Adrenal gland (tissue), 12 donors: ENCODE data around the gene SLC16A1. TPM values are rescaled to one million over a fixed set of nuclear protein-coding genes. Genes with fewer than 3 reads are reported as not detected.
"Not testable (repeated sequence)": the region's sequence is repeated elsewhere in the genome, so short reads cannot be mapped to it uniquely, and the experiment has no call there.

Experiments used
- DNase-seq, 7 donors: peaks; one replicate each; pipeline ENCODE4 v3.0.0-alpha.2; 2019 to 2020
- H3K27ac ChIP-seq, 5 donors: fragments of 200-600 bp; sonication (generic) in 4 of 5; 1 replicate in 3 of 5; 2 replicates in 2 of 5; pipeline versions ENCODE4 v1.5.1 to v1.8.0; 2016 to 2020; ENCODE audit warnings: mild to moderate bottlenecking in 1 of 5
- H3K27me3 ChIP-seq: fragments of 200-600 bp; 2 replicates; pipeline ENCODE4 v1.8.0; 2021
- H3K36me3 ChIP-seq, 2 donors: fragments of 200-600 bp; replicated peaks in 1 of 2; 1 replicate in 1 of 2; 2 replicates in 1 of 2; pipeline versions ENCODE4 v1.5.1 to v1.8.0; 2018 to 2022
- H3K4me1 ChIP-seq, 2 donors: fragments of 200-600 bp; replicated peaks in 1 of 2; 1 replicate in 1 of 2; 2 replicates in 1 of 2; pipeline versions ENCODE4 v1.5.1 to v1.8.0; 2018 to 2021
- H3K4me3 ChIP-seq, 4 donors: fragments of 200-600 bp; sonication (generic) in 3 of 4; one replicate each; pipeline ENCODE4 v1.5.1; 2016 to 2018
- H3K9me3 ChIP-seq, 3 donors: fragments of 200-600 bp; sonication (generic) in 1 of 3; replicated peaks in 1 of 3; 1 replicate in 2 of 3; 2 replicates in 1 of 3; pipeline versions ENCODE4 v1.5.1 to v1.8.0; 2016 to 2021
- POLR2A ChIP-seq, 2 donors: fragments of 450-650 bp; IDR thresholded peaks; one replicate each; pipeline ENCODE4 v1.6.1; 2017; ENCODE audit warnings: antibody characterized with exemption in 2 of 2, mild to moderate bottlenecking in 2 of 2, moderate library complexity in 1 of 2
- WGBS, 4 donors: extraction: QIAGEN DNeasy Blood & Tissue Kit in 2 of 4; methylation state at CpG; one replicate each; pipeline versions ENCODE4 v1.1.5 to v1.1.7; 2013 to 2017; 5-methylcytosine and 5-hydroxymethylcytosine counted together
- intact Hi-C, 2 donors: fragments of 100-400 bp; cut with DNase I; formaldehyde crosslinking; loops; one replicate each; pipeline versions ENCODE4 v1.14.1 to v1.15.0; 2022 to 2023
- polyA plus RNA-seq, 3 donors: library from polyadenylated mRNA; stranded (reverse); fragments of 200-250 nt in 2 of 3; fragments of 350-450 nt in 1 of 3; fragmentation: Illumina TruSeq in 1 of 3; extraction: RNeasy Lipid Tissue Mini Kit (QIAGEN cat#74804) in 1 of 3; gene quantifications; one replicate each; pipeline ENCODE4 v1.2.3, GENCODE V29; 2013 to 2014
- total RNA-seq, 9 donors: library from RNA; depleted of rRNA in 4 of 9; stranded (reverse); fragments of >200 nt in 4 of 9; fragments of 120-200 nt in 1 of 9; fragmentation: NEBNext Ultra II Directional in 1 of 9; extraction: Animal tissue kit (Norgen Biotek cat#: 25700) in 1 of 9; gene quantifications; one replicate each; pipeline versions ENCODE4 v1.1.0 to v1.2.4, GENCODE V29; 2013 to 2023
- TF ChIP-seq, protein P1 (sequence below), 6 experiments: fragments of 450-650 bp in 4 of 6; fragments of 200-600 bp in 2 of 6; sonication (generic) in 1 of 6; IDR thresholded peaks; 1 replicate in 5 of 6; 2 replicates in 1 of 6; pipeline versions ENCODE4 v1.5.1 to v1.8.0; 2016 to 2021; ENCODE audit warnings: antibody characterized with exemption in 6 of 6, mild to moderate bottlenecking in 2 of 6, moderate library complexity in 1 of 6
- donor health status: healthy with polysubstance abuse.
- donor health status: Bipolar disorder and iron deficiency.
- donor health status: DM: yes; HTN: yes; CAD: no.
- donor health status: DM: no; HTN: no; CAD: no.
- donor health status: DM: no; HTN: no; CAD: no.
- donor health status: DM: yes; HTN: yes; CAD: no.

SLC16A1 gene
- total and polyA plus RNA-seq, 12 donors = 6.0 to 67.9 (median 27.5) TPM

DNA sequence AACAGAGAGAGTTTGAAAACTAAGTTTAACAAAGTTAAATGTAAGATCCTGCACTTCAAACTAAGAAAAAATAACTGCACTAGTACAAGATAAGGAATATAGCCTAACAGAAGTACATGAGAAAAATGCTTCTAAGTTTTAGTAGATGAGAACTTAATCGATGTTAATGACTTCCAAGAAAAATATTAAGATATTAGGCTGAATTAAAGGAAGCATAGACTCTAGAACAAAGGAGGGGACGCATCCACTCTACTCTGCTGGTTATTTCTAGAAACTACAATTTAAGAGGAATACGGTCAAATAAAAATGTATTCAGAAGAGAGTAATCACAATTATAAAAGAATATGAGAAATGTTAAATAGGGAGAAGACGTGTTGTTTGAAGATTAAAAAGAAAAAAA is 46.3 kb upstream of the SLC16A1 start:
- Histone ChIP-seq H3K27me3 (no peaks in the 10 kb centered on the region), H3K9me3 (no peaks in the 10 kb centered on the region), H3K36me3 (no peaks in the 10 kb centered on the region), H3K4me1 (no peaks in the 10 kb centered on the region), H3K4me3 (no peak overlapping the region), H3K27ac (no peak overlapping the region)
- no peak for DNase-seq
- 96 to 99% (median 97%) methylated on average over 4 of the region's 4 CpGs for WGBS, 4 donors
- intact Hi-C loops = no loop called here
- TF ChIP-seq, protein P1, sequence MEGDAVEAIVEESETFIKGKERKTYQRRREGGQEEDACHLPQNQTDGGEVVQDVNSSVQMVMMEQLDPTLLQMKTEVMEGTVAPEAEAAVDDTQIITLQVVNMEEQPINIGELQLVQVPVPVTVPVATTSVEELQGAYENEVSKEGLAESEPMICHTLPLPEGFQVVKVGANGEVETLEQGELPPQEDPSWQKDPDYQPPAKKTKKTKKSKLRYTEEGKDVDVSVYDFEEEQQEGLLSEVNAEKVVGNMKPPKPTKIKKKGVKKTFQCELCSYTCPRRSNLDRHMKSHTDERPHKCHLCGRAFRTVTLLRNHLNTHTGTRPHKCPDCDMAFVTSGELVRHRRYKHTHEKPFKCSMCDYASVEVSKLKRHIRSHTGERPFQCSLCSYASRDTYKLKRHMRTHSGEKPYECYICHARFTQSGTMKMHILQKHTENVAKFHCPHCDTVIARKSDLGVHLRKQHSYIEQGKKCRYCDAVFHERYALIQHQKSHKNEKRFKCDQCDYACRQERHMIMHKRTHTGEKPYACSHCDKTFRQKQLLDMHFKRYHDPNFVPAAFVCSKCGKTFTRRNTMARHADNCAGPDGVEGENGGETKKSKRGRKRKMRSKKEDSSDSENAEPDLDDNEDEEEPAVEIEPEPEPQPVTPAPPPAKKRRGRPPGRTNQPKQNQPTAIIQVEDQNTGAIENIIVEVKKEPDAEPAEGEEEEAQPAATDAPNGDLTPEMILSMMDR (IDR thresholded peaks at IDR 0.05) = no peak
- TF ChIP-seq POLR2A (IDR thresholded peaks at IDR 0.05) = no peak

DNA sequence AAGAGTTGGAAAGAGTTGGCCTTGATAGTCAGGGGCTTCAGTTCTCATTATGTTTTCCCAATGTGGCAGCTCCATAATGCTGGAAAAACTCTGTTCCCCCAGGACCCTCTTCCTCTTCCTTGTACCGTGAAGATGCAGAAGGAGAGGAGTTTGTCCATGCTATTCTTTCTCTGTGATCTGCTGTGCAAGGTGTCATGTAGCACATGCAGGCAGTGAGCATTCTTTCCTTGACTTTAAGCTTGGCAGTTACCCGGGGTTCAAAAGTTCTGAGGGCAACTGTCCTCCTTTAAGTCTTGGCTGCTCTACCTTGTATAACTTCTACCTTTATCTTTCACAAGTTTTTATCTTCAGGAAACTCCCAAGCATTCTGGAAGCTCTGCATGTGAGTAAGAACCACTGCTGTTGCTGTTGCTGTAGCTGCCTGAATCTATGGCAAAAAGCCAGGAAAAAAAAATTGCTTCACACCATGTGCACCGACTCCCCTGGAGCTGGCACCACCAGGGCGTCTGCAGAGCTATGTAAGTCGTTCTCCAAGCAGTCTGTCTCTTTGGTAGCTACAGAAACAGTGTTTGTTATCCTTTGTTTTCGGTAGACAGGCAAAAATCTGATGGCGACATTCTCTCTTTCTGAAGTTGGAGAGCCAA is 42.7 kb upstream of the SLC16A1 start:
- intact Hi-C loops = no loop called here
- H3K27ac ChIP-seq = no peak overlapping the region
- DNase-seq = peak in 5 of 7 donors; percentile 28 to 61 (median 50)

DNA sequence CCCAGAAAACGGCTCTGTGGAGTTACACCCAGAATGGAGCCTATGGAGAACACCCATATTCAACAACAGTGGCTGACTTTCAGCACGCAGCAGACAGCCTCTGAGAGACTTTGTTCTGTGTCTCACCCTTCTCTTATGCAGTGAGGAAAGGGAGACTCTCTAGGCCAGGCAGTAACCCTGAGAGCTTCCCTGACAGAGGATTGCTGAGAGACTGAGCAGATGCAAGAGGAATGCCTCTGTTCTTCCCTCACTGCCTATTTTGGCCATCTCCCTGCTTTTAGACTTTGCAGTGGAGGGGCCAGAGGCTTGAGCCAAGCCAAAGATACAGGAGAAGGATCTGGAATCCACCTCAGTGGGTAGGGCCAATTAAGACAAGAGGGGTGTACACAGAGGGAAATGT is 41.8 kb upstream of the SLC16A1 start:
- no peaks in the 10 kb centered on the region for H3K4me1 ChIP-seq
- intact Hi-C loops = no loop called here
- TF ChIP-seq, protein P1 (IDR thresholded peaks at IDR 0.05) = no peak
- TF ChIP-seq POLR2A (IDR thresholded peaks at IDR 0.05) = no peak
- H3K36me3 ChIP-seq = no peaks in the 10 kb centered on the region
- no peaks in the 10 kb centered on the region for H3K27me3 ChIP-seq
- WGBS, 4 donors = 86 to 100% (median 95%) methylated on average over 2 of the region's 2 CpGs
- H3K9me3 ChIP-seq = no peaks in the 10 kb centered on the region
- H3K4me3 ChIP-seq = no peak overlapping the region
- DNase-seq = no peak
- H3K27ac ChIP-seq = no peak overlapping the region

More for the DNA sequence above, 42.7 kb upstream of the SLC16A1 start:
- H3K4me1 ChIP-seq = no peaks in the 10 kb centered on the region
- 56 to 64% (median 58%) methylated on average over 7 of the region's 7 CpGs for WGBS, 4 donors
- TF ChIP-seq POLR2A (IDR thresholded peaks at IDR 0.05) = no peak
- TF ChIP-seq, protein P1 (IDR thresholded peaks at IDR 0.05) = no peak
- no peak overlapping the region for H3K4me3 ChIP-seq
- no peaks in the 10 kb centered on the region for H3K27me3 ChIP-seq
- no peaks in the 10 kb centered on the region for H3K36me3 ChIP-seq
- H3K9me3 ChIP-seq = no peaks in the 10 kb centered on the region

DNA sequence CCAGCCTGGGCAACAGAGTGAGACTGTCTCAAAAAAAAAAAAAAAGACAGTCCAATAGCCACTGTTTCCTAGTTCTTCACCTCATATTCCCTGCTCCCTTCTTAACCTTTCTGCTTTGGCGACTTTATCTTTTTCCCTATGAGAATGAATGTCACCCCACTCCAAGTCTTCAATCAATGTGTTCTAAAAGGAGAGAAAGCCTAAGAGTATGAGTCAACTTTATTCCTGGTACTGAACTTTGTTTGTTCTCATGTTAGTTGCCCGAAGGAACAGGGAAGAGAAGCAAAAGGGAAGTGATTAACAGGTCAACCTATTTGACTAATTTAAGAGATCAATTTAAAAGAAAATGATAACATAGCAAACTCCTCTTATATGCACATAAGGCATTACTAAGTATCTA is 39.9 kb upstream of the SLC16A1 start:
- no peaks in the 10 kb centered on the region for H3K36me3 ChIP-seq
- H3K4me3 ChIP-seq = no peak overlapping the region
- TF ChIP-seq, protein P1 (IDR thresholded peaks at IDR 0.05) = no peak
- TF ChIP-seq POLR2A (IDR thresholded peaks at IDR 0.05) = no peak
- 53 to 75% (median 60%) methylated on average over 2 of the region's 2 CpGs for WGBS, 4 donors
- H3K27me3 ChIP-seq = no peaks in the 10 kb centered on the region
- no peaks in the 10 kb centered on the region for H3K4me1 ChIP-seq
- H3K27ac ChIP-seq = no peak overlapping the region
- H3K9me3 ChIP-seq = no peaks in the 10 kb centered on the region
- intact Hi-C loops = no loop called here
- no peak for DNase-seq

DNA sequence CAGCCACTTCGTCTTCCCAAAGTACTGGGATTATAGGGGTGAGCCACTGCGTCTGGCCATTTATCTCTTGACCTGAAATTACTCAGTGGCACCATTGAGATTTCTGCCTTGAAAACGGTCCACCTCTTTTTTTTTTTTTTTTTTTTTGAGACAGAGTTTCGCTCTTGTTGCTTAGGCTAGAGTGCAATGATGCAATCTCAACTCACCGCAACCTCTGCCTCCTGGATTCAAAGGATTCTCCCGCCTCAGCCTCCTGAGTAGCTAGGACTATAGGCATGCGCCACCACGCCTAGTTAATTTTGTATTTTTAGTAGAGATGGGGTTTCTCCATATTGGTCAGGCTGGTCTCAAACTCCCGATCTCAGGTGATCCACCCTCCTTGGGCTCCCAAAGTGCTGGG is 39.0 kb upstream of the SLC16A1 start:
- H3K27me3 ChIP-seq, H3K4me3 ChIP-seq, H3K27ac ChIP-seq, H3K4me1 ChIP-seq, intact Hi-C loops, DNase-seq, H3K36me3 ChIP-seq, H3K9me3 ChIP-seq: not testable (repeated sequence)
- WGBS, 4 donors = 89 to 95% (median 91%) methylated on average over 9 of the region's 9 CpGs
